Panc1 (cell line): ENCODE results near the gene ZNF444. TPM values are rescaled to one million over a fixed set of nuclear protein-coding genes. Genes with fewer than 3 reads are reported as not detected.
"Not testable (repeated sequence)": the region's sequence is repeated elsewhere in the genome, so short reads cannot be mapped to it uniquely, and the experiment has no call there.

ENCODE experiments used
- ATAC-seq: fragments of 200-7000 bp; cut with Tn5 transposase; 2 replicates; pipeline ENCODE4 v1.9.1; 2020; ENCODE audit warnings: mild to moderate bottlenecking, moderate library complexity
- BruUV-seq: library from RNA; stranded (reverse); fragments of 400-500 nt; replicated peaks from 2 replicates; lab custom pipeline; 2021; lab: Mats Ljungman, UMichigan
- CTCF ChIA-PET: fragments of 300-600 bp; sonication (Branson Sonifier 250); formaldehyde crosslinking; loops from one replicate; lab custom pipeline; 2022; ENCODE audit warnings: antibody characterized with exemption; lab: Charles Lee
- POLR2A ChIA-PET: fragments of 300-600 bp; sonication (Branson Sonifier 250); formaldehyde crosslinking; loops from one replicate; lab custom pipeline; 2022; ENCODE audit warnings: antibody characterized with exemption; lab: Charles Lee
- DNase-seq: peaks from one replicate; pipeline ENCODE4 v3.0.0-alpha.2; 2010; ENCODE audit warnings: low read depth, low spot score
- H3K27ac ChIP-seq: 2 replicates; pipeline ENCODE4 v1.5.1; 2011; ENCODE audit warnings: mild to moderate bottlenecking, low read length, inconsistent platforms
- H3K27me3 ChIP-seq: fragments of 200-500 bp; sonication (Bioruptor generic); 2 replicates; pipeline ENCODE4 v1.6.0; 2014; ENCODE audit warnings: low read length, inconsistent platforms; ENCODE audit not compliant: control insufficient read depth, insufficient read depth
- H3K36me3 ChIP-seq: fragments of 200-500 bp; sonication (Bioruptor generic); 2 replicates; pipeline ENCODE4 v1.5.1; 2014; ENCODE audit warnings: inconsistent platforms, mild to moderate bottlenecking, low read length, moderate library complexity; ENCODE audit not compliant: control insufficient read depth, insufficient read depth
- H3K4me1 ChIP-seq: 2 replicates; pipeline ENCODE4 v1.5.1; 2011; ENCODE audit warnings: inconsistent platforms, mild to moderate bottlenecking, low read length, moderate library complexity; ENCODE audit not compliant: control insufficient read depth, insufficient read depth
- H3K4me3 ChIP-seq, 2 experiments: 2 replicates each; pipeline ENCODE4 v1.5.1; 2011 to 2012; ENCODE audit warnings: low read depth in 2 of 2, low read length in 2 of 2, mild to moderate bottlenecking in 2 of 2, inconsistent platforms in 1 of 2, moderate library complexity in 1 of 2
- H3K9me3 ChIP-seq: fragments of 200-500 bp; sonication (Bioruptor generic); 2 replicates; pipeline ENCODE4 v1.5.1; 2014; ENCODE audit warnings: low read depth, mild to moderate bottlenecking, inconsistent platforms, low read length, moderate library complexity; ENCODE audit not compliant: control insufficient read depth, insufficient read depth
- in situ Hi-C: cut with HindIII; loops from 2 replicates; pipeline ENCODE4 v1.10.0; 2016; ENCODE audit warnings: low sequenced_read_pairs, low pct_unique_long_range_greater_than_20kb
- intact Hi-C: fragments of 100-400 bp; cut with micrococcal nuclease; formaldehyde crosslinking; loops from one replicate; pipeline ENCODE4 v1.10.0; 2022; ENCODE audit not compliant: unreplicated experiment
- total RNA-seq: library from RNA; stranded (reverse); gene quantifications from one replicate; pipeline ENCODE4 v1.2.1, GENCODE V29; 2021; ENCODE audit not compliant: unreplicated experiment

ZNF444 gene
- total RNA-seq, 1 experiment from 2014 or later, result 81.5 TPM

DNA sequence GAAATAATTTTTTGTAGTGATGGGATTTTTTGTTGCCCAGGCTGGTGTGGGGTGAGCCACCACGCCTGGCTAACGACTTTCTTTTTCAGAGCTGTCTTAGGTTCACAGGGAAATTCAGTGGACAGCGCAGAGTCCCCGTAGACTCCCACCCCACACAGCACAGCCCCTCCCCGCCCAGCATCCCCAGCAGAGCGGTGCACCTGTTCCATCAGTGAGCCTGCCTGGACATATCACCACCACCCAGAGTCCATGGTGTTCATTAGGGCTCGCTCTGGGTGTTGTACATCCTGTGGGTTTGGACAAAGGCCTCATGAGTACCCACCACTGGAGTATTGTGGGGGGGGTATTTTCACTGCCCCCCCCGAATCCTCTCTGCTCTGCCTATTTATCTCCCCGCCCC, 68.9 kb downstream of the ZNF444 start:
- POLR2A ChIA-PET, in situ Hi-C loops, intact Hi-C loops, H3K27ac ChIP-seq, H3K9me3 ChIP-seq, BruUV-seq, ATAC-seq, H3K27me3 ChIP-seq, H3K4me3 ChIP-seq, H3K4me1 ChIP-seq, DNase-seq, H3K36me3 ChIP-seq: not testable (repeated sequence)
- CTCF ChIA-PET, result interaction anchor here (0.7 kb wide), 1 partner anchor 78 kb away, joined by 5 read pairs; no protein-coding TSS in a partner anchor

Other genes starting within 250 kb of the ZNF444 start
- gene NLRP13, start 209.0 kb upstream of the ZNF444 start, total RNA-seq, result not detected
- gene NLRP8, start 193.5 kb upstream of the ZNF444 start, total RNA-seq, result not detected
- not detected for gene NLRP5, start 154.5 kb upstream of the ZNF444 start, total RNA-seq
- gene ZNF787, start 20.0 kb upstream of the ZNF444 start, total RNA-seq, result 132 TPM
- gene GALP, start 34.7 kb downstream of the ZNF444 start, total RNA-seq, result not detected
- not detected for gene ZSCAN5B, start 56.5 kb downstream of the ZNF444 start, total RNA-seq
- not detected for gene ZSCAN5C, start 61.0 kb downstream of the ZNF444 start, total RNA-seq
- not detected for gene EDDM13, start 131.5 kb downstream of the ZNF444 start, total RNA-seq
- gene ZSCAN5A, start 173.6 kb downstream of the ZNF444 start, total RNA-seq, result 13.8 TPM